HEK293 (cell line): Measurements from ENCODE around the gene LRSAM1.

Experiments used
- CTCF ChIA-PET: fragments of 350-600 bp; formaldehyde crosslinking; extraction: SDS; loops from one replicate; lab custom pipeline; 2021; ENCODE audit warnings: antibody characterized with exemption; lab: Yijun Ruan, JAX
- POLR2A ChIA-PET: fragments of 300-600 bp; formaldehyde crosslinking; extraction: SDS; loops from one replicate; lab custom pipeline; 2020; ENCODE audit warnings: antibody characterized with exemption, inconsistent platforms; lab: Yijun Ruan, JAX
- H3K27ac ChIP-seq: fragments of 200-500 bp; sonication (Bioruptor generic); 2 replicates; pipeline ENCODE4 v1.5.1; 2014; ENCODE audit warnings: low read depth, low read length, control low read depth, inconsistent platforms; ENCODE audit errors: extremely low read depth
- H3K36me3 ChIP-seq, 2 experiments: fragments of 200-500 bp in 1 of 2; sonication (Bioruptor generic) in 1 of 2; 1 replicate in 1 of 2; 2 replicates in 1 of 2; pipeline ENCODE4 v1.5.1; 2014 to 2017; ENCODE audit warnings: inconsistent platforms in 2 of 2, low read length in 2 of 2; ENCODE audit not compliant: control insufficient read depth in 2 of 2, insufficient read depth in 1 of 2
- H3K4me1 ChIP-seq: fragments of 200-500 bp; sonication (Bioruptor generic); 2 replicates; pipeline ENCODE4 v1.5.1; 2014; ENCODE audit warnings: mild to moderate bottlenecking, low read length, inconsistent platforms; ENCODE audit not compliant: control insufficient read depth, insufficient read depth
- H3K4me3 ChIP-seq: 2 replicates; pipeline ENCODE4 v1.5.1; 2011; ENCODE audit warnings: low read depth, mild to moderate bottlenecking, control low read depth, low read length, moderate library complexity
- H3K9me3 ChIP-seq: fragments of 200-500 bp; sonication (Bioruptor generic); 2 replicates; pipeline ENCODE4 v1.5.1; 2014; ENCODE audit warnings: low read depth, low read length, inconsistent platforms; ENCODE audit not compliant: control insufficient read depth, insufficient read depth
- PRDM1 ChIP-seq: fragments of 450-650 bp; formaldehyde crosslinking; IDR thresholded peaks from 2 replicates; pipeline ENCODE4; 2016; ENCODE audit warnings: missing biosample characterization, missing genetic modification characterization
- PRDM4 ChIP-seq: fragments of 450-650 bp; formaldehyde crosslinking; IDR thresholded peaks from 2 replicates; pipeline ENCODE4 v1.5.1; 2017; ENCODE audit warnings: missing biosample characterization, missing genetic modification characterization
- TCF7L2 ChIP-seq: IDR thresholded peaks from 2 replicates; pipeline ENCODE4 v1.6.1; 2011; ENCODE audit warnings: low read depth, mild to moderate bottlenecking, inconsistent platforms, low read length, moderate library complexity, borderline replicate concordance
- ZFP3 ChIP-seq: fragments of 450-650 bp; formaldehyde crosslinking; IDR thresholded peaks from 2 replicates; pipeline ENCODE4 v1.5.1; 2016; ENCODE audit warnings: low read depth, missing biosample characterization, missing genetic modification characterization
- ZFP69B ChIP-seq: fragments of 450-650 bp; formaldehyde crosslinking; IDR thresholded peaks from 2 replicates; pipeline ENCODE4 v1.5.1; 2016; ENCODE audit warnings: missing biosample characterization, missing genetic modification characterization
- ZNF366 ChIP-seq: fragments of 450-650 bp; formaldehyde crosslinking; conservative IDR thresholded peaks from 2 replicates; pipeline ENCODE4 v1.5.1; 2016; ENCODE audit warnings: missing biosample characterization, missing genetic modification characterization
- ZNF37A ChIP-seq: fragments of 450-650 bp; IDR thresholded peaks from 2 replicates; pipeline ENCODE4 v1.5.1; 2018; ENCODE audit warnings: missing biosample characterization, missing genetic modification characterization
- ZNF416 ChIP-seq: fragments of 450-650 bp; formaldehyde crosslinking; IDR thresholded peaks from 2 replicates; pipeline ENCODE4 v1.5.1; 2016; ENCODE audit warnings: missing biosample characterization, missing genetic modification characterization
- ZNF514 ChIP-seq: fragments of 450-650 bp; formaldehyde crosslinking; IDR thresholded peaks from 2 replicates; pipeline ENCODE4 v1.5.1; 2016; ENCODE audit warnings: missing biosample characterization, missing genetic modification characterization
- ZNF623 ChIP-seq: fragments of 450-650 bp; formaldehyde crosslinking; IDR thresholded peaks from 2 replicates; pipeline ENCODE4 v1.5.1; 2016; ENCODE audit warnings: missing biosample characterization, missing genetic modification characterization
- ZNF639 ChIP-seq: fragments of 450-650 bp; formaldehyde crosslinking; IDR thresholded peaks from 2 replicates; pipeline ENCODE4 v1.5.1; 2016; ENCODE audit warnings: missing biosample characterization, missing genetic modification characterization
- ZNF664 ChIP-seq: fragments of 450-650 bp; formaldehyde crosslinking; IDR thresholded peaks from 2 replicates; pipeline ENCODE4 v1.5.1; 2016; ENCODE audit warnings: missing biosample characterization, missing genetic modification characterization
- ZNF692 ChIP-seq: fragments of 450-650 bp; formaldehyde crosslinking; IDR thresholded peaks from 2 replicates; pipeline ENCODE4 v1.5.1; 2016; ENCODE audit warnings: missing biosample characterization, missing genetic modification characterization
- ZNF776 ChIP-seq: fragments of 450-650 bp; formaldehyde crosslinking; IDR thresholded peaks from 2 replicates; pipeline ENCODE4 v1.5.0; 2017; ENCODE audit warnings: missing biosample characterization, missing genetic modification characterization, borderline replicate concordance
- ZNF777 ChIP-seq: fragments of 450-650 bp; formaldehyde crosslinking; IDR thresholded peaks from 2 replicates; pipeline ENCODE4 v1.5.1; 2017; ENCODE audit warnings: missing biosample characterization, missing genetic modification characterization, borderline replicate concordance
- ZNF830 ChIP-seq: fragments of 450-650 bp; IDR thresholded peaks from 2 replicates; pipeline ENCODE4 v1.5.0; 2018; ENCODE audit warnings: missing biosample characterization, missing genetic modification characterization, low read depth, mild to moderate bottlenecking, moderate library complexity
- TF ChIP-seq, protein P1 (sequence below): fragments of 450-650 bp; formaldehyde crosslinking; IDR thresholded peaks from 2 replicates; pipeline ENCODE4 v1.5.1; 2016; ENCODE audit warnings: missing biosample characterization, missing genetic modification characterization
- TF ChIP-seq, protein P2 (sequence below): fragments of 450-650 bp; formaldehyde crosslinking; IDR thresholded peaks from 2 replicates; pipeline ENCODE4 v1.5.1; 2016; ENCODE audit warnings: missing biosample characterization, missing genetic modification characterization
- TF ChIP-seq, protein P3 (sequence below): fragments of 450-650 bp; formaldehyde crosslinking; IDR thresholded peaks from 2 replicates; pipeline ENCODE4 v1.5.1; 2016; ENCODE audit warnings: missing biosample characterization, missing genetic modification characterization
- TF ChIP-seq, protein P4 (sequence below): fragments of 450-650 bp; formaldehyde crosslinking; IDR thresholded peaks from 2 replicates; pipeline ENCODE4 v1.5.1; 2016; ENCODE audit warnings: missing biosample characterization, missing genetic modification characterization

The LRSAM1 gene

DNA sequence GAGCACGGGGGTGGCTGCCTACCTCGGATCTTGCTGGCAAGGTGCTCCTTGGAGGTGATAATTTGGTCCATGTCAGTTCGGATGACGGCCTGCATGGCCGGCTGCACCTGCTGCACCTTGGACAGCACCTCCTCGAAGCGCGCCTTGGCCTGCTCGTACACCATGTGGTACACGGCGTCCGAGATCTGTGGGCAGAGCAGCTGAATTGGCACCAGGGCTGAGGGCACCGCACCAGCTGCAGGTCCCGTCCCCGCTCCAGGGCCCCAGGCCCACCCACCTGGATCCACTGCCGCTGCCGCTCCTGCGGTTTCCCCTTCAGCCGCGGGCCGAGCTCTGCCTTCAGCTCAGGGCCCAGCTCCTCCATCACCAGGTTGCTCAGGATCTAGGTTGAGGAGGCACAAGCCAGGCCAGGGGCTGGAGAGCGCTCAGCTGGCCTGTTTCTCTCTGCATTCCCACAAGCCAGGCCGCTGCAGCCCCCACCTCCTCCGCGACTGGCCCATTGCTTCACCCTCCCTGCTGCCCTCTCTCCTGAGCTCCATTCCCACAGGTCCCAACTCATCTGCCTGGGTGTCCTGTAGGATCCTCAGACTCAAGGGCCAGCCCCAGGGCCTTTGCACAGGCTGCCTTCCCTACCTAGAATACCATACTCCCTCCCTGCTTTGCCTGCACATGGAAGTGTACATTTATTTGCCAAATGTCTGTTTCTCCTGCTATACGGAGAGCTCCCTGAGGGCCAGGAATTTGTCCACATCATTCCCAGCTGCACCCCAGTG, 65.7 kb downstream of the LRSAM1 start:
- ChIA-PET CTCF (interaction anchor here (0.6 to 3.9 kb wide), 5 partner anchors 9 to 218 kb away, joined by 3 to 17 read pairs (median 4); partner anchors contain the start of gene TOR2A), POLR2A (no interaction called here)
- H3K4me3 ChIP-seq: no peak overlapping the region
- no peak for TF ChIP-seq ZNF366 (tag by site-specific recombination)
- TF ChIP-seq ZNF777 (tag by site-specific recombination): no peak
- TF ChIP-seq PRDM4: no peak
- TF ChIP-seq ZFP3 (tag by site-specific recombination): no peak
- TF ChIP-seq, protein P1, sequence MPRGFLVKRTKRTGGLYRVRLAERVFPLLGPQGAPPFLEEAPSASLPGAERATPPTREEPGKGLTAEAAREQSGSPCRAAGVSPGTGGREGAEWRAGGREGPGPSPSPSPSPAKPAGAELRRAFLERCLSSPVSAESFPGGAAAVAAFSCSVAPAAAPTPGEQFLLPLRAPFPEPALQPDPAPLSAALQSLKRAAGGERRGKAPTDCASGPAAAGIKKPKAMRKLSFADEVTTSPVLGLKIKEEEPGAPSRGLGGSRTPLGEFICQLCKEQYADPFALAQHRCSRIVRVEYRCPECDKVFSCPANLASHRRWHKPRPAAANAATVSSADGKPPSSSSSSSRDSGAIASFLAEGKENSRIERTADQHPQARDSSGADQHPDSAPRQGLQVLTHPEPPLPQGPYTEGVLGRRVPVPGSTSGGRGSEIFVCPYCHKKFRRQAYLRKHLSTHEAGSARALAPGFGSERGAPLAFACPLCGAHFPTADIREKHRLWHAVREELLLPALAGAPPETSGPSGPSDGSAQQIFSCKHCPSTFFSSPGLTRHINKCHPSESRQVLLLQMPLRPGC (tag by site-specific recombination): no peak
- TF ChIP-seq, protein P2, sequence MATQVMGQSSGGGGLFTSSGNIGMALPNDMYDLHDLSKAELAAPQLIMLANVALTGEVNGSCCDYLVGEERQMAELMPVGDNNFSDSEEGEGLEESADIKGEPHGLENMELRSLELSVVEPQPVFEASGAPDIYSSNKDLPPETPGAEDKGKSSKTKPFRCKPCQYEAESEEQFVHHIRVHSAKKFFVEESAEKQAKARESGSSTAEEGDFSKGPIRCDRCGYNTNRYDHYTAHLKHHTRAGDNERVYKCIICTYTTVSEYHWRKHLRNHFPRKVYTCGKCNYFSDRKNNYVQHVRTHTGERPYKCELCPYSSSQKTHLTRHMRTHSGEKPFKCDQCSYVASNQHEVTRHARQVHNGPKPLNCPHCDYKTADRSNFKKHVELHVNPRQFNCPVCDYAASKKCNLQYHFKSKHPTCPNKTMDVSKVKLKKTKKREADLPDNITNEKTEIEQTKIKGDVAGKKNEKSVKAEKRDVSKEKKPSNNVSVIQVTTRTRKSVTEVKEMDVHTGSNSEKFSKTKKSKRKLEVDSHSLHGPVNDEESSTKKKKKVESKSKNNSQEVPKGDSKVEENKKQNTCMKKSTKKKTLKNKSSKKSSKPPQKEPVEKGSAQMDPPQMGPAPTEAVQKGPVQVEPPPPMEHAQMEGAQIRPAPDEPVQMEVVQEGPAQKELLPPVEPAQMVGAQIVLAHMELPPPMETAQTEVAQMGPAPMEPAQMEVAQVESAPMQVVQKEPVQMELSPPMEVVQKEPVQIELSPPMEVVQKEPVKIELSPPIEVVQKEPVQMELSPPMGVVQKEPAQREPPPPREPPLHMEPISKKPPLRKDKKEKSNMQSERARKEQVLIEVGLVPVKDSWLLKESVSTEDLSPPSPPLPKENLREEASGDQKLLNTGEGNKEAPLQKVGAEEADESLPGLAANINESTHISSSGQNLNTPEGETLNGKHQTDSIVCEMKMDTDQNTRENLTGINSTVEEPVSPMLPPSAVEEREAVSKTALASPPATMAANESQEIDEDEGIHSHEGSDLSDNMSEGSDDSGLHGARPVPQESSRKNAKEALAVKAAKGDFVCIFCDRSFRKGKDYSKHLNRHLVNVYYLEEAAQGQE (tag by site-specific recombination): peak; percentile 67; the same call in 1 of the 2 replicates
- no peak for TF ChIP-seq ZNF416
- TF ChIP-seq ZNF623 (tag by site-specific recombination): peak; percentile 96
- H3K4me1 ChIP-seq: no peaks in the 10 kb centered on the region
- no peak overlapping the region for H3K27ac ChIP-seq
- peaks cover 0 to 49% of the 10 kb centered on the region in 2 experiments; a peak in 2 of 3 replicates for H3K36me3 ChIP-seq
- H3K9me3 ChIP-seq: no peaks in the 10 kb centered on the region

- Histone ChIP-seq H3K27ac (no peak overlapping the region), H3K9me3 (no peaks in the 10 kb centered on the region), H3K4me1 (no peaks in the 10 kb centered on the region), H3K36me3 (peaks cover 0 to 50% of the 10 kb centered on the region in 2 experiments; a peak in 2 of 3 replicates), H3K4me3 (no peak overlapping the region)
- ChIA-PET POLR2A (no interaction called here), CTCF (interaction anchor here (0.9 to 3.9 kb wide), 2 partner anchors 8 to 217 kb away, joined by 3 to 17 read pairs; partner anchors contain the start of gene TOR2A)
- no peak for TF ChIP-seq ZNF514
- TF ChIP-seq, protein P3, sequence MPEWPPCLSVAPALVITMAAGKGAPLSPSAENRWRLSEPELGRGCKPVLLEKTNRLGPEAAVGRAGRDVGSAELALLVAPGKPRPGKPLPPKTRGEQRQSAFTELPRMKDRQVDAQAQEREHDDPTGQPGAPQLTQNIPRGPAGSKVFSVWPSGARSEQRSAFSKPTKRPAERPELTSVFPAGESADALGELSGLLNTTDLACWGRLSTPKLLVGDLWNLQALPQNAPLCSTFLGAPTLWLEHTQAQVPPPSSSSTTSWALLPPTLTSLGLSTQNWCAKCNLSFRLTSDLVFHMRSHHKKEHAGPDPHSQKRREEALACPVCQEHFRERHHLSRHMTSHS (tag by site-specific recombination): no peak
- TF ChIP-seq ZNF830 (tag by site-specific recombination): no peak
- no peak for TF ChIP-seq TCF7L2
- TF ChIP-seq ZNF37A: no peak
- no peak for TF ChIP-seq ZNF639 (tag by site-specific recombination)
- no peak for TF ChIP-seq ZNF776 (tag by site-specific recombination)
- TF ChIP-seq ZNF692: no peak
- TF ChIP-seq ZNF664 (tag by site-specific recombination): no peak
- no peak for TF ChIP-seq PRDM1 (tag by site-specific recombination)
- TF ChIP-seq, protein P4, sequence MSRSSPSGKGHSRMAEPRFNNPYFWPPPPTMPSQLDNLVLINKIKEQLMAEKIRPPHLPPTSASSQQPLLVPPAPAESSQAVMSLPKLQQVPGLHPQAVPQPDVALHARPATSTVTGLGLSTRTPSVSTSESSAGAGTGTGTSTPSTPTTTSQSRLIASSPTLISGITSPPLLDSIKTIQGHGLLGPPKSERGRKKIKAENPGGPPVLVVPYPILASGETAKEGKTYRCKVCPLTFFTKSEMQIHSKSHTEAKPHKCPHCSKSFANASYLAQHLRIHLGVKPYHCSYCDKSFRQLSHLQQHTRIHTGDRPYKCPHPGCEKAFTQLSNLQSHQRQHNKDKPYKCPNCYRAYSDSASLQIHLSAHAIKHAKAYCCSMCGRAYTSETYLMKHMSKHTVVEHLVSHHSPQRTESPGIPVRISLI (tag by site-specific recombination): no peak
- TF ChIP-seq ZFP69B: no peak
Observed at GRCh38 chr9:127517620-127518019, 66.3 kb downstream of the LRSAM1 start.
